SK-N-MC (cell line): ENCODE results near the gene PLA2G12A.

Source experiments
- EZH2 ChIP-seq: fragments of 200-600 bp; sonication (generic); IDR thresholded peaks from one replicate; pipeline ENCODE4 v1.6.1; 2017; ENCODE audit warnings: antibody characterized with exemption
- FOXP2 ChIP-seq: optimal IDR thresholded peaks from 2 replicates; pipeline ENCODE3; 2011; ENCODE audit warnings: mild to moderate bottlenecking, moderate library complexity; ENCODE audit not compliant: insufficient read depth; ENCODE audit errors: extremely low read length, control extremely low read depth
- POLR2AphosphoS5 ChIP-seq: IDR thresholded peaks from 2 replicates; pipeline ENCODE4 v1.6.1; 2012; ENCODE audit warnings: mild to moderate bottlenecking, low read depth, low read length, borderline replicate concordance

DNA sequence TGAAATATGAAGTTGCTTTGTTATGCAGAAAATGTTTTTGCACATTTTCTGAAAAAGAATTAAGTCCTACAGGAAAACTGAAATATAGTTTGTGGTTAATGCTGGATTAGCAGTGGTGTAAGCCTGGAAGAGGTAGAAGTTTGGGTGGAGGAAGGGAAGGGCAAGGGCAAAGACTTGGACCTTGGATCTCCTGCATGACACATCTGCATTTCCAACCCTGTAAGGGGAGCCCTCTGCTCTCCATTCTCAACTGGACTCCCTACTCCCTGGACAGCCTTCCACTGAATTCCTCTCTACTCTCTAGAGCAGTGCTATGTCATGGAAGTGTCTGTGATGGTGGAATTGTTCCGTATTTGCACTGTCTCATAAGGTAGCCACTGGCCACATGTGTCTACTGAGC lies 31.2 kb downstream of the PLA2G12A start:
- no peak for TF ChIP-seq POLR2AphosphoS5
- TF ChIP-seq EZH2, result no peak
- no peak for TF ChIP-seq FOXP2
